T-helper 1 cell treated with Interleukin-12 subunit alpha and Interleukin-12 subunit beta and Interleukin-4 antibody, amounts not matched to agents 30 ng/mL and 1 ng/mL, for 36 hours (primary cell): ENCODE measurements around the gene GNPDA1. TPM values are rescaled to one million over a fixed set of nuclear protein-coding genes. Genes with fewer than 3 reads are reported as not detected.

Experiments used
- intact Hi-C: fragments of 100-400 bp; cut with micrococcal nuclease; formaldehyde crosslinking; loops from one replicate; pipeline ENCODE4 v1.15.1; 2024
- total RNA-seq: library from RNA; stranded (reverse); gene quantifications from 2 replicates; pipeline ENCODE4 v1.2.3, GENCODE V29; 2022

Gene GNPDA1
- total RNA-seq, 1 donor from 2014 or later = 57.7 TPM

- intact Hi-C loops = loop anchor here (10.0 kb wide), 1 partner anchor 547 kb away; no protein-coding TSS in a partner anchor
Observed at GRCh38 chr5:141997358-141997960, 15.4 kb downstream of the GNPDA1 start.

GRCh38 chr5:141995656-141996055 lies 17.2 kb downstream of the GNPDA1 start:
- intact Hi-C loops = loop anchor here (10.0 kb wide), 1 partner anchor 549 kb away; no protein-coding TSS in a partner anchor

- intact Hi-C loops = loop anchor here (10.0 kb wide), 1 partner anchor 550 kb away; no protein-coding TSS in a partner anchor
Observed at GRCh38 chr5:141994511-141995136, 18.2 kb downstream of the GNPDA1 start.

- intact Hi-C loops = loop anchor here (1.0 to 10.0 kb wide), 6 partner anchors 15 to 707 kb away; no protein-coding TSS in a partner anchor
Observed at GRCh38 chr5:141992349-141992963, 20.4 kb downstream of the GNPDA1 start.

GRCh38 chr5:141989720-141990119 lies 23.1 kb downstream of the GNPDA1 start:
- intact Hi-C loops = loop anchor here (10.0 kb wide), 1 partner anchor 555 kb away; no protein-coding TSS in a partner anchor

GRCh38 chr5:141986072-141986471 lies 26.8 kb downstream of the GNPDA1 start:
- intact Hi-C loops = no loop called here

DNA sequence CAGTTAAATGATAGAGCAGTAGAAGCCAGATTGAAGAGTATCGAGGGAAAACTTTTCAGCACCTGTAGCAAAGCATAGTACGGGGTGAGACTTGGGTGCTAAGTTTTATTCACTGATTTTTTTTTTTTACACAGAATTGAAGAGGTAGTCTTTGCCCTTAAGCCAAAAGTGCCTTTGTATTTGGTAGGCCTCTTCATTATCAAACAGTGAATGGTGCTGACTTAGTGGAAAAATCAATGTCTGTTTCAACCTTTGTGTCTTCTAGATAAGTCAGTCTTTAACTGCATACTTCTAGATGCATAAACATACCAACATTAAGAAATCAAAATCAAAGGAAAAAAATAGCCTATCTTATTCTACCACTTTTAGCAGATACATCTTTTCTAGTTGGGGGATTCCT lies 30.2 kb downstream of the GNPDA1 start:
- intact Hi-C loops = no loop called here

DNA sequence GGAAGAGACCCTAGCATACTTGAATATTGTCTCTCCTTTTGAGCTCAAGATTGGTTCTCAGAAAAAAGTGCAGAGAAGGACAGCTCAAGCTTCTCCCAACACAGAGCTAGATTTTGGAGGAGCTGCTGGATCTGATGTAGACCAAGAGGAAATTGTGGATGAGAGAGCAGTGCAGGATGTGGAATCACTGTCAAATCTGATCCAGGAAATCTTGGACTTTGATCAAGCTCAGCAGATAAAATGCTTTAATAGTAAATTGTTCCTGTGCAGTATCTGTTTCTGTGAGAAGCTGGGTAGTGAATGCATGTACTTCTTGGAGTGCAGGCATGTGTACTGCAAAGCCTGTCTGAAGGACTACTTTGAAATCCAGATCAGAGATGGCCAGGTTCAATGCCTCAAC lies 34.4 kb downstream of the GNPDA1 start:
- intact Hi-C loops = loop anchor here (5.0 kb wide), 1 partner anchor 679 kb away; no protein-coding TSS in a partner anchor

DNA sequence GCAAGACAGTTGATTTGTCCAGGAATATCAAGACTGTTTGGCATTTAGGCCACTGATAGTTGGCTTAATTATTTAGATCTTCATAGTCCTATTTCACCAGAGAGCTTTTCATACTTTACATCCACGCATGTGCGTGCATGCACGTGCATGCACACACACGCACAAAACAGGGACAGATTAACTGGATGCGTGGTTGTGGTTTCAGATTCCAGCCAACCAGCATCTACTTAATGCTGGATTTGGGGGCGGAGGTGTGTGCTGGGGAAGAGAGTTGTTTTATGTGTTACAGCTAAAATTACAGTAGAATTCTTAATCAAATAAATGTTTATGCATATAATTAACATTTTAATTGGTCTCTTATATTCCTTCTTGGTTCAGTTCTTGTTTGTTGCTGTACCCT lies 36.7 kb downstream of the GNPDA1 start:
- intact Hi-C loops = loop anchor here (5.0 kb wide), 1 partner anchor 681 kb away; no protein-coding TSS in a partner anchor

DNA sequence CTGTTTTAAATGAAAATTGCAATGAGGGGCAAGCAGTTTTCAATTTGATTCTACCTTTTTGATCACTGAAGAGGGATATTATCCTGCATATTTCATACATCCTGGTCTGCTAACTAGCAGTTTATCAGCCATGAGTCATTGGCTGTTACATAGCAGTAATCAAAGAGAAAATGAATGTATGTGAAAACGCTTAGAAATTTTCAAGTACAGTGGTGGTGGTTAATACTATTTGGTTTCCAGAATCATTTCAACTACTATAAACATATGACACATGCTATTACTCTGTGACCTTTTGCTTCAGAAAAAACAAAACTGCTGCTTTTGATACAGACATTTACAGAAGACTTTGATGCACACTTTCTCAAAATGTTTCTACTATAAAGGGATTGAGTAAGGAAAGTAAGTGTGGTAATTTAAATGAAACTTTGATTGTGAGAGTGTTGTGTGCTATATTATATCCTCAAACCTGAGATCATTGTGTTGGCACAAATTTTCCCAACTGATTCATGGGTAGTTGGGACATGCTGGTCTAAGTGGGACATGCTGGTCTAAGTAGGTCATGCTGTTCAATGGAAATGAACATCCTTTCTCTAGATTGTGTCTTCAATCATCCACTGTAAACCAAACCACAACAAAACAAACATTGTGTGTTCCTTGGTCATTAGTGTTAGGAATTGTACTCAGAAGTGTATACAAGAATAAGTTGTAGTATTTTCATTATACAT lies 38.8 kb downstream of the GNPDA1 start:
- intact Hi-C loops = no loop called here

GRCh38 chr5:141969783-141970771 lies 42.8 kb downstream of the GNPDA1 start:
- intact Hi-C loops = loop anchor here (1.0 to 10.0 kb wide), 17 partner anchors 10 to 1432 kb away; partner anchors contain the start of genes ARHGAP26, DELE1, FCHSD1 and NDFIP1

DNA sequence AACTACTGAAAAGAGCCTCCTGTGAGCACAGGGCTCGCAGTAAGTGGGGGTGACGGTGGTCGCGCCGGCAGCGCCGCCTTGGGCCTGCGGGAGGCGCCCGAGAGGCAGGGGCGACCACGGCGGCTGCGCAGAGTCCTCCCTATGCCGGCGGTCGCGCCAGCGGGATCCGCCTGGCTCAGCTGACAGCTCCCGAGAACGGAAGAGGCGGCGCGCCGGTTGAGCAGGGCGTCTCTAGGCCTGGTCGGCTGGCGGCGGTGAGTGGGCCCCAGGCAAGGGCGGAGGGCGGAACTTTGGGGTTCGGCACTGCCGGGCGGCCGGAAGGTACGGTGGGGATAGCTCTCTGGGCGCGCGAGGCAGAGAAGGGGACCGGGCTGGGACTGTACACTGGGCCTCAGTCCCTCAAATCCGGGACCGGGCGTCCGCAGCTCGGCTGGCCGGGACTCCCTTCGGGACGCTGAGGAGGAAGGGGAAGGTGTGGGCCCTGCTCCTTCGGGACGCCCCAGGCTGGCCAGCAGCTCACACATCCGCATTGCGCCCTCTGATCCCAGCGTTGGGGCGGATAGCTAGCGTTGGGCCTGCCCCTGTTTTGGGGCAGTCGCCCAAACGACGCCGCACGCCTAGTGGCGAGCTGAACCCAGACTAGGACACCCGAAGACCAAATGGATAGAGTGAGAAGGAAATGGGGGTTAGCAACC lies 43.8 kb downstream of the GNPDA1 start, which contains the start of gene RNF14:
TSS of gene RNF14 (plus strand) at position 192 of the 695 bp plus-strand sequence. CDS start 4,484 bp downstream, outside the sequence.
- intact Hi-C loops = loop anchor here (1.0 to 10.0 kb wide), 17 partner anchors 9 to 1433 kb away; partner anchors contain the start of genes ARHGAP26, DELE1, FCHSD1 and NDFIP1

- intact Hi-C loops = loop anchor here (5.0 to 10.0 kb wide), 2 partner anchors 358 to 1435 kb away; partner anchors contain the start of genes NR3C1 and SPRY4
Observed at GRCh38 chr5:141966963-141967333, 45.9 kb downstream of the GNPDA1 start.

- intact Hi-C loops = loop anchor here (5.0 to 10.0 kb wide), 2 partner anchors 358 to 1436 kb away; partner anchors contain the start of genes NR3C1 and SPRY4
Observed at GRCh38 chr5:141966275-141966962, 46.4 kb downstream of the GNPDA1 start.

DNA sequence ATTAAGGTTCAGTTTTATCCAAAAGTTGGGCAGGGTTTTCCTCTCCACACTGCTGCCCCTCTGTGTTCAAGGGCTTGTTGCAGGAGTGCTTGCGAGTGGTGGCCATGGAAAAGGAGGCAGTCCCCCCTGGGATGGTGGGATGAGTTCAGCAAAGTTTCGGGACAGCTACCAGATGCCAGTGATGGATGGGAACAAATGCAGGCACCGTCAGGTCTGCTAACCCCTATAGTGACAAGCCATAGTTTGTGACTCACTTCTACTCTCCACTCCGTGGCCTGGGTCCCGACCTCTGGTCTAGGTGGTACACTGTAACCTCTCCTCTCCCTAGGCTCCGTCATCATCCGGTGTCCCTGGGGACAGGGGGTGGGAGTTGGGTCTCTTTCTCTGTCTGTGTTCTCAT lies 47.8 kb downstream of the GNPDA1 start:
- intact Hi-C loops = loop anchor here (5.0 to 10.0 kb wide), 2 partner anchors 360 to 1437 kb away; partner anchors contain the start of genes NR3C1 and SPRY4

DNA sequence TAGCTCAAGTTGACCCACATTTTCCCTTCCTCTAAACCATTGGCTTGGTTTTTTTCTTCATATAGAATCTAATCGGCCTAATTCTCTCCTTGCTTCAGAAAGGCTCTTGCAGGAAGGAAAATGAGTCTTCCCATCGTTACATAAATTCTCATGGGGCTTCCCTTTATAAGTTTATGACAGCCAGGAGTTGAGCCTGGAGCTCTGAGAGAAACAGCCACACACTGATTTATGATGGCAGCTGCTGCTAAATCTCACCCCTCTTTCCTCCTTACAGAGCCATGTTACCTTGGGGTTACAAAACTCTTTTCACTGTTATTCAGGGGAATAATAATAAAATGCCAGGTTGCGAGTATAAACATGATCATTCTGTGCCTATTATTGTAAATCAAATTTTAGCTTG lies 49.1 kb downstream of the GNPDA1 start:
- intact Hi-C loops = loop anchor here (10.0 kb wide), 1 partner anchor 361 kb away; the partner anchor contains the start of gene SPRY4

DNA sequence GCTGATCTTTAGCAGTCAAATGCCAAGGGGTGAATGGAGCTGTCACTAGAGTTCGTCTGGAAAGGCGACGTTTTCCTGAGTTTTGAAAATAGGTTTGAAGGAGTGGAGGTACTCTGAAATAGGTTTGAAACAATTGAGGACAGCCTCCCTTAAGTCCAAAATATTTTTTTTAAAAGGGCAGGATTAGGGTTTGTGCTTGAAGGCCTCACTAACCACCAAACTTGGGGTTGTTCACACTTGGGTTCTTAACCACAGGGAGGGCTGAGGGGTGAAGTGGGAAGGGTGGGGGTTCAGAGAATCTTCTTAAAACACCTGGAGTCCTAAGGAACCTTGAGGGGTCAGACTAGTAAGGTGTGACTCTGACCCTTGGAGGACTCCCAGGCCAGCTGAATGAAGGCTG lies 51.4 kb downstream of the GNPDA1 start:
- intact Hi-C loops = loop anchor here (2.0 to 10.0 kb wide), 2 partner anchors 113 to 363 kb away; partner anchors contain the start of gene SPRY4
